Central memory CD4-positive, alpha-beta T cell (primary cell): ENCODE data around the gene HLA-DMB.
"Not testable (repeated sequence)": the region's sequence is repeated elsewhere in the genome, so short reads cannot be mapped to it uniquely, and the experiment has no call there.

Experiments used
- DNase-seq: peaks from one replicate; pipeline ENCODE4 v3.0.0; 2022

HLA-DMB gene

DNA sequence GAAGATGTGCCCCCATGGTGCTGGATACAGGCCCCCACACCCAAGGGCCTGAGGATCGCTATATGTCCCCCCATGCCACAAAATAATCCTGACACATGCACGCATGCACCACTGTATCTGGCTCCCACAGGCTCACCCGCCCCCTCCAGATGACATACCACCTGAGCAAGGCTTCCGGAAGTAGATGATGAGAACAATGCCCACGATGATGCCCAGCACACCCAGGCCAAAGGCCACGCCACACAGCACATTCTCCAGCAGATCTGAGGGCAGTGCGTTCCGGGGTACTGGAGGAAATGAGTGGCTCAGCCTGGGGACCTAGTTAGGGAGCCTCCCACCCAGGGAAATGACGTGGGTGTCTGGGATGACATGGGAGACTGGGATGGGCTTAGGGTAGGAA lies 8.3 kb upstream of the HLA-DMB start:
- DNase-seq = no peak

DNA sequence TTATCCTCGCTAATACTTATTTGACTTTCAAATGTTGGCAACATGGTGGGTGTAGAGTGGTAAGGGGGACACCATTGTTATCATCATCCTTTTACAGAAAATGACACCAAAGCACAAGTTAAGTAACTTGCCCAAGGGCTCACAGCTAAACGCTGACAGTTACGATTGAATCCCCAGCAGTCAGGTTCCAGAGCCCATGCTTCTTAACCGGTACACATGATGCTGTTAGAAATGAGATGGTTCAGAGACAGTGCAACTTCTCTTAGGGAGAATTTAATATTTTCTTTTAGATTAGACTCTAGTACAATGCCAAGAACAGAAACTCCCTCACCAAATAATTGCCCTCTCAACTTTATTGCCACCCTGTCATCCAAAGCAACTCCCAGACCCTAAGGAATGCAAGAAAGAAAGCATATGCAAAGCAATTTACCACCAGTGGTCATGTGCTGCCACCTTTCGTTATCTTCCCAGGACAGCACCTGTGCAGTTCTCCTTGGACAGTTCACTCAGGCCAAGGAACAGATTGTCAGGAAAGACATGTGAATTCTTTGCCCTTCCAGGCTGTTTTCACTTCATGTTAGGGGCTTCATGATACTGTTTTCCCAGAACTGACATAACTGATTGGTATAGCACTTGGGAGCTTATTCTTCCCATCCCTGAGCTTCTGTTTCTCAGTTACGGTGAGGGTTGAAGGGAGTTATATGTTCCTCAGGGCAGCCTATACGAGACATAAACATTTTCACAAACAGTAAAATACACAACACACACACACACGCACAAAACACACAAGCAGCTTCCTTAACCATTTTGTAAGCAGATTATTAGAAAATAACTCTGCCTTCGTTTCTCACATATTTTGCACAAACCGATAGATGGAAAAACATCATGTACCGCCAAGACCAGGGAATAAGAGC lies 7.0 kb upstream of the HLA-DMB start:
- peak; percentile 32 for DNase-seq

DNA sequence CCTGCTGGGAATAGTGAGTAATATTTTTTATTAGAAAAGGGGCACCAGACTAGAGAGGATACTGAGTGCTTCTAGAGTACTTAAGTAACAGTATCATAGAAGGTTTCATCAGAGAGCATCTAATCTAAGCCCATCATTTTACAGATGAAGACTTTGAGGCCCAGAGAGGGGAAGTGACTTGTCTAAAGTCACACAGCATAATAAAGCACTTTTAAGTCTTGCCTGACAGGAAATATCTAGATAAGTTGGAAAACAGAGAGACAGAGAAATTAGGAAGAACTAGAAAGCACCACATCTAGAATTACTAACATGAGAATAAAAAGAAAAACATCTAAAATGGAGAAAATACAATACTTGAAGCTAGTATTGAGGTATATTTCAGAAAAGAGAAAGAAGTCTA lies 6.1 kb upstream of the HLA-DMB start:
- no peak for DNase-seq

DNA sequence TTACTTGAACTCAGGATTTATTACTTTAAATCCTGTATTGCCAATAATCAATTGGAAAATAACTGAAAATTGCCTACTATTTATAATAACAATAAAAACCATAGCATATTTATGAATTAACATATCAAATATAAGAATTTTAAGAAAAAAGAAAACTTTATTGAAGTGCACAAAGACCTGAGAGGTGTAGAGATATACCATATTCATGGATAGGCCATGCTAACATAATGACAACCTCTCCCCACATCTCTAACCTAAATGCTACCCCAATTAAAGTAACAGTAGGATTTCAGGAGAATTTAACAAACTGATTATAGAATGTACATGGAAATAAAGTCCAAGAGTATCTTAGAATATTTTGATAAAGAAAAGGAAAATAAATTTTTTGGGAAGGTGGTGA lies 5.1 kb upstream of the HLA-DMB start:
- no peak for DNase-seq

DNA sequence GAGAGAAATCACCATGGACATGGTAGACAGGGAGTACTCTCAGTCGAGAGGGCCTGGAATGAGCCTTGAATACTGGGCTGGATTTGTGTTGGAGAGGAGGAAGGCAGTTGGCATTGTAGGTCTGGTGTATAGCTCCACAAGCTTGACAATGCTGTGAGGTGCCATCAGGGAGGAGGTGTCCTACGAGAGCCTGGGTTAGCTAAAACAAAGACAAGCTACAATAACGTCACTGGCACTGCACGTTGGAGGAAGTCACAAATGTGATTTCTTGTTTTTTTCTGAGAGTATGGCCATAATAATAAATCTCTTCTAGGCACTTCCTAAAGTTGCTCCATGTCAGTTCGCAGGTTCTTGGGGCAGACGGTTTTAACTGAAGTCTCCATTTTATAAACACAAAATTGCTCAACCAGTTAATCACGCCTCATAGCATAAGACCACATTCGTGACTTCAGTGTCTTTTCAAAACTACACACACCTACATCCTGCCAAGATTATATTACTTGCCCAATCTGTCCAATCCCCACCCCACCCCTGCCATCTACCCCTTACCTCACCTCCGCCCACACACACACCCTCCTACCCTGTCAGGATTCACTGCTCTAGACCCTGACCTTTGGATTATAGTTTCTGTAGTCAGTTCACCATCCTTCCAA lies 4.4 kb upstream of the HLA-DMB start:
- DNase-seq = no peak

DNA sequence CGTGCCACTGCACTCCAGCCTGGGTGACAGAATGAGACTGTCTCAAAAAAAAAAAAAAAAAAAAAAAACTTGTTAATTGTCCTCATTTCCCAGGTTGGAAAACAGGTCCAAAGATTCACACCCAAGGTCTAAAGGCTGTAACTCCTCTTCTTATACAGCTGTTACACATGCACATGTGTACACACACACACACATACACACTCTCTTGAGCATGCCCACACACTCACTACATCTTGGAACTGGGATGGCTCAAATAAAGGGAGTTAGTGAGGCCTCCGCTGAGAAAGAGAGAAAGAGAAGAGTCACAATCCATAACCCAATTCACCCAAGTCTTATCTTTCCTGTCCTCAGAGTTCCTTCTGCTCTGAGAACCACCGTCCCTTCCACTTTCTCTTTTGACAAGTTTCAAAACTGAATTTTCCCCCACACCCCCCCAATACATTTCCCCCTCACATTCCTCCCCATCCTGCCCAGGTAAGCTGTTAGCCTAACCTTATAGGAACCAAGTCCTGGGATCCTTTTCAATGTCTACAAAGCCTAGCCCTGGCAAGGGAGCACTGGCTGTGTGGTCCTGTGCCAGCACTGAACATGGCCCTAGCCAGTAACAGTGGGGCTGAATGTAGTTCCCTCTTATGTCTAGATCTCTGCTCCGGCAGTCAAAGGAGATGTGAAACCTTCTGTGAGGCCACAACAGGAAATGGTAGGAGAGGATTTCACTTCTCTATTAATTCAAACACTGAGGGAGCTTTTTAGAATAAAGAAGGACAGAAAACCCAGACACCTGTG lies 3.2 kb upstream of the HLA-DMB start:
- DNase-seq = peak; percentile 41

DNA sequence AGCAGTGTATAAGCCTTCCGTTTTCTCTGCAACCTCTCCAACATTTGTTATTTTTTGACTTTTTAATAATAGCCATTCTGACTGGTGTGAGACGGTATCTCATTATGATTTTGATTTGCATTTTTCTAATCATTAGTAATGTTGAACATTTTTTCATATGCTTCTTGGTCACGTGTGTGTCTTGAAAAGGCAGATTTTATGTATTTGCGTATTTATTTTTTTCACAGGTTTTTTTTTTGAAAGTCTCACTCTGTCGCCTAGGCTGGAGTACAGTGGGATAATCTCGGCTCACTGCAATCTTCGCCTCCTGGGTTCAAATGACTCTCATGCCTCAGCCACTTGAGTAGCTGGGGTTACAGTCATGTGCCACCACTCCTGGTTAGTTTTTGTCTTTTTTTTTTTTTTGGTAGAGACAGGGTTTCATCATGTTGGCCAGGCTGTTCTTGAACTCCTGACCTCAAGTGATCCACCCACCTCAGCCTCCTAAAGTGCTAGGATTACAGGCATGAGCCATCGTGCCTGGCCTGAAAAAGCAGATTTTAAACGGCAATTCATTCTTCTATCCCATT lies 1.8 kb upstream of the HLA-DMB start:
- not testable (repeated sequence) for DNase-seq

DNA sequence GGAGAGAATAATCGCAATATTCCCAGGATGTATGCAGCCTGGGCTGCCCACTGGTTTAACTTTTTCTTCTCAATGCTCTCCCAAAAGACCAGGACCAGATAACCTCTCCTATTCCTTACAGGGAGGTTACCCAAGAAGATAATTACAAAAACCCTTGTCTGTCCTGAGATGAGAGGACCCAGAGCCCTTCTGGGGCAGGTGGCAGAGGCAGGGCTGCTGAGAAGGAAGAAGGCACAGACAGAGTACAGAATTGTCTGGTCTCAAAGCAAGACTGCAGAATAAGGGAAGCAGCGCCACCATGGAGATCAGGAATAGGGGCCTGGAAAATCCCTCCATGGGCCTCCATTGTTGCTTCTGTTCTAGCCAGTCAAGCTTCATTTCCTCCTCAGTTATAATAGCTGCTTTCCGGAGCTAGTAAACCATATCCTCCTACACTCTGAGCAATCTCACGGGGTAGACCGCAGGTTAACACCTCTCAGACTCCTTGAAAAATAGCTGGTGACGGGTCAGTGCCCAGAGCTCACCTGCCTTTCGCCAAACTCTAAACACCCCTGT lies 463 bp upstream of the HLA-DMB start:
- peak; percentile 59 for DNase-seq

DNA sequence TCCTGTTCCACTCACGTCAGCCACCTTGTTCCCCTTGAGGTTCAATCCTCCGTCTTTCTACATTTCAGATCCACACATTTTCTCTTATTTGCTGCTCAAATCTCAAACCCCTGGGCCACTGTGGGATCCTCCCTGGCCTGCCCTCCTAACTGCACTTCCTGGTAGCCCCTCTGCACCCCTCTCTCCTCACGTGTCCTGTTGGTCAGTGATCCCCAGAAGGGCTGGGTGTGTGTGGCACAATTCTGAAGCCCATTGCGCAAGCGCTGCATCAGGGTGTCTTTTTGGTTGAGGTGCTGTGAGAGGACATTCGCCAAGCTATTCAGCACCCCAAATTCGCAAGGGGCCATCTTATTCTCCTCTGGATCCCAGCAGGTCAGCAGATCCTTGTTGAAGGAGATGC lies 2.3 kb downstream of the HLA-DMB start:
- no peak for DNase-seq

DNA sequence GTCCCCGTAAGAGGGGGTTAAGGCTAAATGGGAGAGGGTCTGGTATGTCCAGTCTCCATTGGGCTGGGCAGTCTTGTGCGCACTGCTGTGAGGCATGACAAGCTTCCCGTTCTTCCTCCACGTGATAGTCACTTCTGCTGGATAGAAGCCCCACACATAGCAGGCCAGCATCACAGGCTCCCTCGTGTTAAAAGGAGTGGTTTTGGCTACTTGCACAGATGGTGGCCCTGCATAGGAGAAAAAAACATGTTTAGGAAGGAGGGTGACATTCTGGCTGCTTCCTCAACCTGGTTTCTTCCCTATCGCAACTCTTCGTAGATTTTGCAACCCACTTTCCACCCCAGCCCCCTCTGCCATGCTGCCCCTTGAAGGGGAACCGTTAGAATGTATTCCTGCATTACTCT lies 3.6 kb downstream of the HLA-DMB start:
- DNase-seq = no peak

DNA sequence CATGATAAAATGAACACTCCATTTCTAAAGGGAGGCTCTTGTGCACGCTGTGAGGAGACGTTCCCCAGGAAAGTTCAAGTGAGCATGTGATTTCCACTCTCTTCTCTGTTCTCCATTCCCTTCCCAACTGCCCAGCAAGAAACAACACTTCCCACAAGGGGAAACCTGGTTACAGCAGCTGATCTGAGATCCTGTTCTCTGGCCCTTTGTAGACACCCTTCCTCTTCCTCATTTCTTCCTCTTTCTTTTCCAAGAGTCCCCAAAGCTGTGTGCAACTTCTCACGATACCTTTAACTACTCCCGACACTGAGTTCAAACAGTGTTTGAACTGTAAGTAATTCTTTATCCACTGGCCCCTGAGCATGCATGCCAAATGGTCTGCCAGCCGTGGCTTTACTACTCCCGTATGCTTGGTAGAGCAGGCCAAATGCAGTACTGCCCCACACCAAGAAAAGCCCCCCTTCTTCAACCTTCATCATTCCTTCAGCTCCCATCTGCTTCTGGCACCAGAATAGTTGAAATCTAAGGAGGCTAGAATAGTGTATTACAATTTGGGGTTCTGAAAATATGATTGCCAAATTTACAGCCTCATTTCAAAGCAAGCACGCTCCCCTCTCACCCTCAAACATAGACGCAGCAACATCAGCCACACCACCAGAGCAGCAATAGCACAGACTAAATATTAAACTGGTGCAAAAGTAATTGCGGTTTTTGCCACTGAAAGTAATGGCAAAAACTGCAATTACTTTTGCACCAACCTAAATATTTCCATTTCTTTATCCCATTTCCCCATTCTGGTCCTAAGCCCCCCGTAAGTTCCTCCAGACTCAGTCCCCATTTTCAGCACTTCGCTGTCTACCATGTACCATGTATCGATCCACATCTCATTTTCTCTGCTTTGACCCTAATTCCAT lies 4.3 kb downstream of the HLA-DMB start:
- no peak for DNase-seq

DNA sequence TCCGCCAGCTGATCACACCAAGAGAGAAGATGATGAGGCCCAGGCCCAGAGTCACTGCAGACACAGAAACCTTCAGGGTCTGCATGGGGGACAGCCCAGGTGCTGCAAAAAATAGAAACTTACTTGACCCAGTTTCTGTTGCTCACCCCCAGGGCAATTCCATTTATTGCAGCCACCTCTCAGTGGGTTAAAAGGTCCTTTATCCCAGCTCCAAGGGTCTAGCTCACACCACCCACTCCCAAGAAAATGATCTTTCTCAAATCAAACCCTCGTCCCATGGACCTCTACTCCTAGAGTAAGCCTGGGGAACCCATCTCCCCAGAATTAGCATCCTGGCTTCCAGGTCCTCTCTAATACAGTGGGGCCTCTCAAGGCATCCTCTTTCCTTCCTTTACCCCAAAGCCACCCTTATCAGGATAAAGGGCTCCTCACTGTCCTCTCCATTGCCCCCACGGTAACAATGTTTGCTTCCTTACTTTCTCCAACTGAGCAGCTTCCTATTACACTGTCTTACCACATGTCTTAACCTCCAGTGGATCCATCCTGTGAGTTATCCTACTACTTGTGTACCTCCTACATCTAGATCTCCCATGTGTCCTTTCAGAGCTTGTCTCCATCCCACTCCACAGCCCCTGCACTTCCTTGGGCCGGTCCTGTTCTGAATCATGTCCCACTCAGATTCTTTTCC lies 5.1 kb downstream of the HLA-DMB start:
- DNase-seq = no peak

DNA sequence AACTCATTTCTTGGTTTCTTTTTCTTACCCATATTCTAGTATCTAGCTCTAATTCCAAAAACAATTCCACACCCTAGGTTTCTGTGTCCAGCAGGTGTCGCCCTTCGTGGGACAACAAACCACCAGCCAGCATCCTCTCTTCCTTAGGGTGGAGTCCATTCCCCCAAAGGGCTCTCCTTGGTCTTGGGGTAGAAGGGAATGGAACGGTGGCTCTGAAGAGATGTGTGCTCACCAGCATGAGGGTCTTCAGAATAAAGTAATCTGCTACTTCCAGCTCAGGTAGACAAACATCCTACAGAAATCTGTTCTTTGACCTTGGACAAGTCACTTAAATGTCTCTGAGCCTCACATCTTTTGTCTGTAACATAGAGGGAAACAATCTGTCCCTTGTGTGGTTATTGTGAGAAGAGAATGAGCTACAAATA lies 7.2 kb downstream of the HLA-DMB start:
- DNase-seq = peak; percentile 65

DNA sequence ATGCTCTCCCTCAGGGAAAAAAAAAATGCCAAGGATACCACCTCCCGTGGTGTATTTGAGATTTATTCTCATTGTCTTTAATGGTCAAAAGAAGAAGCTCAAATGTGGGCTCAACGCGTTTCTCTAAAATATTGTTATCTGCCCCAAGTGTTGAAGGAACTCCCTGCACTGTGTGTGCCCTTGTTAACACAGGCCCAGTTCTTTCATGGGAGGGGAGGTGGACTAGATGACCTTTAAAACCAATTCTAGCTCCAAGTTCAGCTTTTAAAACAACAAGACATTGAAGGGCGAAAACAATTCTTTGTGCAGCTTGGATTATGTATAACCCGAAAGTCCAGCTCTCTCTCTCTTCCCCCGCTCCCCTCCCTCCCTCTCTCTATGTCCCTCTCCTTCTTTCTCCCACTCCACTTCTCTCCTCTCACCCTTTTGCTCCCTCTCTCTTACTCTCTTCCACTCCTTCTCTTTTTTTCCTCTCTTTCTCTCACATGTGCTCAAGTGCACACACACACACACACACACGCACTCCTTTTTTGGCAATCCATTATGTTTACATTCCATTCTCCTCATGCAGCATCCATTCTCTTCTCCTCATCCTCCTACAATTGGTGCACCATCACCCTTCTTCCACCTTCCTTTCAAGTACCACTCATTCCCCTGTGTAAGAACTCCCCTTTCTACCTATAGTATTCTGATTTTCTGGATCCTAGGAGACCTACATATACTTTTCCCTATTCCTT lies 8.5 kb downstream of the HLA-DMB start:
- DNase-seq = no peak

DNA sequence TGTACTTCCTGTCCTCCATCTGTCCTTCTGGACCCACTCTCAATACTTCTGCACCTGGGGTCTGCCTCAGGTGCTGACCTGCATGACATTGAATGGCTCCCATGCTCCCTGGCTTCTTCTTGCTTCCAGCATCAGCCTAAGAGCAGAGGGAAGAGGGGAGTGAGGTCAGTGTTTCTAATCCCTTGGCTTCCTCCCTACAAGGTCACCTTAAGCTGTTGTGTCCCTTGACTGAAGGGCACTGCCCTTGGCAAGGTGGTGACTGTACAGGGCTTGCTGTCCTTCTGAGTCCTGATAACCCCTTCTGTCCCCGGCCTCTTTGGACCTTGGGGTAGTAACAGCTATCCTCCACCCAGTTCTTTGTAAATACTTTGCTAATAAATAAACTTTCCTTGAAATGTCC lies 9.6 kb downstream of the HLA-DMB start:
- no peak for DNase-seq

DNA sequence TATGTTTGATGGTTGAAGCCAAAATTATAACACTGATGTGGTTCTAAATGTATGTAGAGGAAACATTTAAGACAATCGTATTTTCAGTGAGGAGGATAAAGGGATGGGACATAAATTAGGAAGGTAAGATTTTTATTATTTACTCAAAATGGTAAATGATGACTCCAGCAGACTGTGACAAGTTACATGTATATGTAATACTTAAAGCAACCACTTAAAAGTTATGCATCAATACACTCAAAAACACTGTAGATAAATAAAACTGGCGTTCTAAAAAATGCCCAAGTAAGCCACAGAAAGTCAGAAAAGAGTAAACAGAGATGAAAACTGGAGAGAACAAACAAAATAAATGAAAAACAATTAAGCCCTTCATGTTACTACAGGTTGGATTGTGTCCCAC lies 18.7 kb downstream of the HLA-DMB start:
- DNase-seq = no peak

DNA sequence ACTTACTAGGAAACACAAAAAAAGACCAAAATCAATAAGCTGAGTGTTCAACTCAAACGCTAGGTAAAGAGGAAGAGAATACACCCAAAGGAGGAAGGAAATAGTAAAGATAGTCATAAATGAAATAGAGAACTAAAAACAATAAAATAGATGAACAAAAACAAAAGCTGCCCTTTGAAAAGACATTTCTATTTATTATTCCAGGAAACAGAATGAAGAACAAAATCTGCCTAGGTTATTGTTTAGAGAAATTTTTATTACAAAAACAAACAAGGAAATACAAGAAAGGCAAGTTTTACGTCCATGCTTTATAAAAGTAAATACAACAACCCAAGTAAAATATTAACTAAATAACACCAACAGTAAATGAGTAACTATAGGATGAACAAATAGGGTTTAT lies 20.1 kb downstream of the HLA-DMB start:
- no peak for DNase-seq

DNA sequence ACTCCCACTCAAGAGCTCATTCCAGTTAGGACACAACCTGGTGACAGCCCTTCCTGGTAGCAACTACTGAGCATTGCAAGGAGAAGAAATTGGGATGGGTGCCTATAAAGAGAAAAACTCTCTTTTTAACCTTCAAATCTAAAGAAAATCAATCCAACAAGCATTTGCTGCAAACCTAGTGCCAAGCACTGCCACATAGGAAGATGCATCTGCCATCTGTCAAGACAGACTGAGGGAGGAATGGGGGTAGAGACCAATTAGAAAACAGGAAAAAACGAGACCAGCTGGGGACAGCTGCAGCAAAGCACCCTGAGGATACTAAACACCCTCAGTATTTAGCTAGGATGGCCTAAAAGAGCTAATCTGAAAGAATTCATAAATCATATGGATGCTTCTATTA lies 27.9 kb downstream of the HLA-DMB start:
- DNase-seq = no peak

DNA sequence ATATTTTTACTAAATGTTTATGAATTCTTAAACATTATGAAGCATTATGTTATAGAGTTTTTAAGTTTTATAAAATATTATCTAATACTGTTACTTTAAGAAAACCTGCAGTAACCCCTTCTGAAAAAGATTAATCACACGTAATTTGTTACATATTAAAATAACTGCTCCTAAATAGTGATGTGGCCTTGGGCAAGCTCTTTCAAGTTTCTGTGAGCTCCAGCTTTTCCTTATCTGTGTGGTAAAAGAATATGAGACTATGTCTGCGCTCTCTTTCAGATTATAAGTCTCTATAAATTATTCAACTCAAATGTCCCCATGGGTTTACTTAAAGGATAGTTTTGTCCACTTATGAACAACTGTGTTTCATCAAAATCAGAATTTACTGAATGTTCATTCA lies 31.9 kb downstream of the HLA-DMB start:
- DNase-seq = no peak

DNA sequence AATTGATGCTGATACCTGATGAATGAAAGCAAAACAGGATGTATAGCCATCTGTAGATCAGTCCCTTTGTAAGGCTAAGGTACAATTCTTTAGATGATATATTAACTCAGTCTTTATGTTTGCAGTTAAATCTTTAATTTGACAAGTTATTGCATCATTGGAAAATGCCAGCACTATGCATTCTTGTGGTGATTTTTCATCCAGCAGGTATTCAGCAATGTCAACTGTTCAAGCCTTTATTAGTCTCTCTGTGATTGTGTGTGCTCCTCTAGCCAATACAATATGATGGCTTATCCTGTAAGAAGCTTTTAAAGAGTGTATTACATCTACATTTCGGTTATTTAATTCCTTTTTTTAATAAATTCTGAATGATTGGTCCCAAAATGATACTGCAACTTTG lies 34.3 kb downstream of the HLA-DMB start:
- DNase-seq = no peak
